ENCODE results near the gene CROCC.
"Not testable (repeated sequence)": the region's sequence is repeated elsewhere in the genome, so short reads cannot be mapped to it uniquely, and the experiment has no call there.

GRCh38 chr1:16945512-16945911, 23.8 kb downstream of the CROCC start:
- not testable (repeated sequence) for TF ChIP-seq CTCF, EP300, POLR2A (IDR thresholded peaks at IDR 0.05)
